Gastroesophageal sphincter (tissue), 4 donors: Measurements from ENCODE around the gene TSPAN5. TPM values are rescaled to one million over a fixed set of nuclear protein-coding genes. Genes with fewer than 3 reads are reported as not detected.

Source experiments
- ATAC-seq: fragments of 150-250 bp; one replicate; pipeline ENCODE4 v1.9.1; 2016; ENCODE audit warnings: mild to moderate bottlenecking, moderate library complexity
- H3K27ac ChIP-seq, 4 donors: fragments of 200-600 bp; sonication (generic) in 3 of 4; 1 replicate in 3 of 4; 2 replicates in 1 of 4; pipeline ENCODE4 v1.5.1; 2016 to 2019
- H3K27me3 ChIP-seq: fragments of 200-600 bp; sonication (generic); one replicate; pipeline ENCODE4 v1.5.1; 2019
- H3K36me3 ChIP-seq, 2 donors: fragments of 200-600 bp; sonication (generic); one replicate each; pipeline ENCODE4 v1.5.1; 2019; ENCODE audit warnings: control low read depth in 1 of 2
- H3K4me1 ChIP-seq, 3 donors: fragments of 200-600 bp; sonication (generic); 1 replicate in 2 of 3; 2 replicates in 1 of 3; pipeline ENCODE4 v1.5.1; 2016 to 2019; ENCODE audit warnings: control low read depth in 2 of 3
- H3K4me3 ChIP-seq, 2 donors: fragments of 200-600 bp; sonication (generic); one replicate each; pipeline ENCODE4 v1.5.1; 2019; ENCODE audit warnings: mild to moderate bottlenecking in 1 of 2, moderate library complexity in 1 of 2
- H3K9me3 ChIP-seq, 3 donors: fragments of 200-600 bp; sonication (generic); one replicate each; pipeline ENCODE4 v1.5.1; 2017 to 2019; ENCODE audit warnings: control low read depth in 2 of 3
- CTCF ChIP-seq, 4 experiments: fragments of 200-600 bp in 2 of 4; fragments of 450-650 bp in 2 of 4; sonication (generic) in 1 of 4; IDR thresholded peaks; one replicate each; pipeline ENCODE4 v1.5.1; 2017 to 2019; ENCODE audit warnings: antibody characterized with exemption in 4 of 4, mild to moderate bottlenecking in 2 of 4, moderate library complexity in 2 of 4
- EP300 ChIP-seq: sonication (generic); formaldehyde crosslinking; IDR thresholded peaks from one replicate; pipeline ENCODE4 v1.6.1; 2017; ENCODE audit warnings: antibody characterized with exemption, mild to moderate bottlenecking
- POLR2A ChIP-seq, 2 donors: fragments of 450-650 bp; IDR thresholded peaks; one replicate each; pipeline ENCODE4 v1.6.1; 2017; ENCODE audit warnings: antibody characterized with exemption in 2 of 2, mild to moderate bottlenecking in 2 of 2, moderate library complexity in 1 of 2
- POLR2AphosphoS5 ChIP-seq: sonication (generic); formaldehyde crosslinking; IDR thresholded peaks from one replicate; pipeline ENCODE4 v1.6.1; 2017; ENCODE audit warnings: antibody characterized with exemption
- WGBS, 2 donors: methylation state at CpG; one replicate each; pipeline ENCODE4 v1.1.5; 2018; ENCODE audit warnings: low coverage in 1 of 2; 5-methylcytosine and 5-hydroxymethylcytosine counted together
- total RNA-seq, 4 donors: library from RNA; depleted of rRNA; stranded (reverse); fragments of >200 nt; gene quantifications; one replicate each; pipeline ENCODE4 v1.1.0, GENCODE V29; 2016

Gene TSPAN5
- total RNA-seq, 4 donors from 2014 or later = 9.8 to 14.0 (median 12.2) TPM

GRCh38 chr4:98586291-98586961 is 72.0 kb downstream of the TSPAN5 start:
- TF ChIP-seq CTCF (IDR thresholded peaks at IDR 0.05) (no peak), POLR2A (IDR thresholded peaks at IDR 0.05) (no peak), POLR2AphosphoS5 (no peak), EP300 (no peak)
- Histone ChIP-seq H3K36me3 (no peaks in the 10 kb centered on the region), H3K4me1 (no peaks in the 10 kb centered on the region), H3K27ac (no peak overlapping the region), H3K4me3 (no peak overlapping the region), H3K9me3 (no peaks in the 10 kb centered on the region), H3K27me3 (no peaks in the 10 kb centered on the region)
- ATAC-seq = no peak
- 66 to 87% methylated on average over 5 of the region's 5 CpGs for WGBS, 2 donors

- peaks cover 0 to 3% (median 0%) of the 10 kb centered on the region in 3 donors for H3K4me1 ChIP-seq
- ATAC-seq = no peak
- H3K27me3 ChIP-seq = no peaks in the 10 kb centered on the region
- no peaks in the 10 kb centered on the region for H3K36me3 ChIP-seq
- H3K4me3 ChIP-seq = no peak overlapping the region
- WGBS, 2 donors = 75 to 89% methylated on average over 1 to 2 of the region's 2 CpGs
- no peak overlapping the region for H3K27ac ChIP-seq
- H3K9me3 ChIP-seq = no peaks in the 10 kb centered on the region
- TF ChIP-seq POLR2AphosphoS5 = no peak
- TF ChIP-seq CTCF (IDR thresholded peaks at IDR 0.05) = no peak
- TF ChIP-seq EP300 = no peak
- no peak for TF ChIP-seq POLR2A (IDR thresholded peaks at IDR 0.05)
These were observed 72.8 kb downstream of the TSPAN5 start for GRCh38 chr4:98585596-98585995.

- no peak overlapping the region for H3K27ac ChIP-seq
- 100% methylated on average over 1 of the region's 1 CpG for WGBS, 2 donors
- ATAC-seq = no peak
These were observed 74.1 kb downstream of the TSPAN5 start for GRCh38 chr4:98584265-98584664.

GRCh38 chr4:98583265-98583664 is 75.1 kb downstream of the TSPAN5 start:
- no peaks in the 10 kb centered on the region for H3K36me3 ChIP-seq
- no peaks in the 10 kb centered on the region for H3K9me3 ChIP-seq
- H3K27ac ChIP-seq = no peak overlapping the region
- TF ChIP-seq CTCF (IDR thresholded peaks at IDR 0.05) (no peak), POLR2A (IDR thresholded peaks at IDR 0.05) (no peak), POLR2AphosphoS5 (no peak), EP300 (no peak)
- H3K27me3 ChIP-seq = no peaks in the 10 kb centered on the region
- peaks cover 0 to 17% (median 0%) of the 10 kb centered on the region in 3 donors for H3K4me1 ChIP-seq
- ATAC-seq = no peak
- H3K4me3 ChIP-seq = no peak overlapping the region
- WGBS, 2 donors = 53 to 58% methylated on average over 3 to 4 of the region's 4 CpGs

More at GRCh38 chr4:98584265-98584664, 74.1 kb downstream of the TSPAN5 start:
- no peak for TF ChIP-seq CTCF (IDR thresholded peaks at IDR 0.05)
- no peak for TF ChIP-seq POLR2A (IDR thresholded peaks at IDR 0.05)
- TF ChIP-seq POLR2AphosphoS5 = no peak
- no peak for TF ChIP-seq EP300
- Histone ChIP-seq H3K27me3 (no peaks in the 10 kb centered on the region), H3K9me3 (no peaks in the 10 kb centered on the region), H3K4me3 (no peak overlapping the region), H3K36me3 (no peaks in the 10 kb centered on the region), H3K4me1 (peaks cover 0 to 10% (median 0%) of the 10 kb centered on the region in 3 donors)

GRCh38 chr4:98581126-98581525 is 77.3 kb downstream of the TSPAN5 start:
- no peaks in the 10 kb centered on the region for H3K36me3 ChIP-seq
- TF ChIP-seq POLR2AphosphoS5 (no peak), EP300 (no peak), CTCF (IDR thresholded peaks at IDR 0.05) (no peak), POLR2A (IDR thresholded peaks at IDR 0.05) (no peak)
- no peak overlapping the region for H3K4me3 ChIP-seq
- no peak for ATAC-seq
- H3K4me1 ChIP-seq = peaks cover 0 to 26% (median 0%) of the 10 kb centered on the region in 3 donors
- H3K27me3 ChIP-seq = no peaks in the 10 kb centered on the region
- H3K27ac ChIP-seq = no peak overlapping the region
- no peaks in the 10 kb centered on the region for H3K9me3 ChIP-seq
- WGBS, 2 donors = 68 to 91% methylated on average over 2 to 3 of the region's 3 CpGs
